ENCODE measurements around the gene ESPNL.
"Not testable (repeated sequence)": the region's sequence is repeated elsewhere in the genome, so short reads cannot be mapped to it uniquely, and the experiment has no call there.

ESPNL gene

GRCh38 chr2:238064376-238064775 is 35.8 kb upstream of the ESPNL start:
- Histone ChIP-seq H3K4me1 (ENCODE audit: insufficient read depth, poor library complexity, severe bottlenecking) (peaks cover 5% of the 10 kb centered on the region), H3K4me3 (ENCODE audit: severe bottlenecking) (no peak overlapping the region), H3K27me3 (ENCODE audit: insufficient read depth, poor library complexity, severe bottlenecking) (no peaks in the 10 kb centered on the region), H3K9me3 (ENCODE audit: severe bottlenecking) (no peaks in the 10 kb centered on the region), H3K27ac (ENCODE audit: poor library complexity, severe bottlenecking) (no peak overlapping the region), H3K36me3 (ENCODE audit: low read depth) (peaks cover 45% of the 10 kb centered on the region)
- no peak for DNase-seq (ENCODE audit: low spot score)
- no peak for ATAC-seq (ENCODE audit: low read depth)
- TF ChIP-seq, protein P1, sequence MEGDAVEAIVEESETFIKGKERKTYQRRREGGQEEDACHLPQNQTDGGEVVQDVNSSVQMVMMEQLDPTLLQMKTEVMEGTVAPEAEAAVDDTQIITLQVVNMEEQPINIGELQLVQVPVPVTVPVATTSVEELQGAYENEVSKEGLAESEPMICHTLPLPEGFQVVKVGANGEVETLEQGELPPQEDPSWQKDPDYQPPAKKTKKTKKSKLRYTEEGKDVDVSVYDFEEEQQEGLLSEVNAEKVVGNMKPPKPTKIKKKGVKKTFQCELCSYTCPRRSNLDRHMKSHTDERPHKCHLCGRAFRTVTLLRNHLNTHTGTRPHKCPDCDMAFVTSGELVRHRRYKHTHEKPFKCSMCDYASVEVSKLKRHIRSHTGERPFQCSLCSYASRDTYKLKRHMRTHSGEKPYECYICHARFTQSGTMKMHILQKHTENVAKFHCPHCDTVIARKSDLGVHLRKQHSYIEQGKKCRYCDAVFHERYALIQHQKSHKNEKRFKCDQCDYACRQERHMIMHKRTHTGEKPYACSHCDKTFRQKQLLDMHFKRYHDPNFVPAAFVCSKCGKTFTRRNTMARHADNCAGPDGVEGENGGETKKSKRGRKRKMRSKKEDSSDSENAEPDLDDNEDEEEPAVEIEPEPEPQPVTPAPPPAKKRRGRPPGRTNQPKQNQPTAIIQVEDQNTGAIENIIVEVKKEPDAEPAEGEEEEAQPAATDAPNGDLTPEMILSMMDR (IDR thresholded peaks at IDR 0.05; ENCODE audit: poor library complexity, severe bottlenecking), result no peak

DNA sequence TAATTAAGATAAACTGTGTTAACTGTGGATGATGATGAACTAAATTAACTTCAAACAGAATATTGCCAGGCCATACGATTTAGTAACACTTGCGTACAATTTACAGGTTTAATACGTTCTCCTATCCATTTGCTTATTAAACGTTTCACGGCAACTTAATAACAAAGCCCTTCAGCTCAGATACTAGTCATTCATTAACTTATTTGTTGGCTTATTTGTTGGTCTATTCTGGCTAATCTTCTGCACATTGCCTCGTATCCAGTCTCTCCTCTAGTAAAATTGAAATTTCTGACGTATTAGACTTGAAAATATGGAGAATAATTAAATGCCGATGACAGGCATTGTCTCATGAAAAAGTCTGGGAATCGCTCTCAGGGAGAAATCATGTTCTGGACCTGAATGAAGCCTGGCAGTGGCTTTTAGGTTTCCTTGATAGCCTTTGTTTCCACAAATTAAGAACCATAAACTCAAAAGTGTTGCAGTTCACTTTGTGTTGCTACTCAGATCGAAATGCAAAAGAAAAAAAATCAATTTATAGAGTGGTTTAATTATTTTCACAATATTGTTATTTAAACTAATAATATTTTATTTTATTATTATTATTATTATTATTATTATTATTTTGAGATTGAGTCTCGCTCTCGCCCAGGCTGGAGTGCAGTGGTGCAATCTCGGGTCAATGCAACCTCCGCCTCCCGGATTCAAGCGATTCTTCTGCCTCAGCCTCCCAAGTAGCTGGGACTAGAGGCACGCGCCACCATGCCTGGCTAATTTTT is 34.9 kb upstream of the ESPNL start:
- Histone ChIP-seq H3K27ac (ENCODE audit: poor library complexity, severe bottlenecking) (no peak overlapping the region), H3K4me1 (ENCODE audit: insufficient read depth, poor library complexity, severe bottlenecking) (peaks cover 5% of the 10 kb centered on the region), H3K9me3 (ENCODE audit: severe bottlenecking) (no peaks in the 10 kb centered on the region), H3K27me3 (ENCODE audit: insufficient read depth, poor library complexity, severe bottlenecking) (no peaks in the 10 kb centered on the region), H3K4me3 (ENCODE audit: severe bottlenecking) (no peak overlapping the region), H3K36me3 (ENCODE audit: low read depth) (peaks cover 54% of the 10 kb centered on the region)
- TF ChIP-seq, protein P1 (IDR thresholded peaks at IDR 0.05; ENCODE audit: poor library complexity, severe bottlenecking), result no peak
- no peak for ATAC-seq (ENCODE audit: low read depth)
- DNase-seq (ENCODE audit: low spot score), result no peak

- Histone ChIP-seq H3K4me3 (ENCODE audit: severe bottlenecking) (no peak overlapping the region), H3K9me3 (ENCODE audit: severe bottlenecking) (no peaks in the 10 kb centered on the region), H3K27me3 (ENCODE audit: insufficient read depth, poor library complexity, severe bottlenecking) (no peaks in the 10 kb centered on the region), H3K27ac (ENCODE audit: poor library complexity, severe bottlenecking) (no peak overlapping the region), H3K4me1 (ENCODE audit: insufficient read depth, poor library complexity, severe bottlenecking) (peaks cover 5% of the 10 kb centered on the region), H3K36me3 (ENCODE audit: low read depth) (peaks cover 61% of the 10 kb centered on the region)
- DNase-seq (ENCODE audit: low spot score) (no peak), ATAC-seq (ENCODE audit: low read depth) (no peak)
- TF ChIP-seq, protein P1 (IDR thresholded peaks at IDR 0.05; ENCODE audit: poor library complexity, severe bottlenecking), result no peak
Observed at GRCh38 chr2:238066218-238066617, 33.9 kb upstream of the ESPNL start.

DNA sequence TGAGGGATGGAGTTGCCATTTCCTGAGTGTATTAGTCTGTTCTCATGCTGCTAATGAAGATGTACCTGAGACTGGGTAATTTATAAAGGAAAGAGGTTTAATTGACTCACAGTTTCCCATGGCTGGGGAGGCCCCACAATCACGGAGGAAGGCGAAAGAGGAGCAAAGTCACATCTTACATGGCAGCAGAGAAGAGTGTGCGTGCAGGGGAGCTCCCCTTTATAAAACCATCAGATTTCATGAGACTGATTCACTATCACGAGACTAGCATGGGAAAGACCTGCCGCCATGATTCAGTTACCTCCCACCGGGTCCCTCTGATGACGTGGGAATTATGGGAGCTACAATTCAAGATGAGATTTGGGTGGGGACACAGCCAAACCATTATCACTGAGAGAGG is 33.4 kb upstream of the ESPNL start:
- not testable (repeated sequence) for H3K4me3 ChIP-seq (ENCODE audit: severe bottlenecking); DNase-seq (ENCODE audit: low spot score); H3K27me3 ChIP-seq (ENCODE audit: insufficient read depth, poor library complexity, severe bottlenecking); H3K4me1 ChIP-seq (ENCODE audit: insufficient read depth, poor library complexity, severe bottlenecking); H3K27ac ChIP-seq (ENCODE audit: poor library complexity, severe bottlenecking); H3K9me3 ChIP-seq (ENCODE audit: severe bottlenecking); ATAC-seq (ENCODE audit: low read depth)
- peaks cover 62% of the 10 kb centered on the region for H3K36me3 ChIP-seq (ENCODE audit: low read depth)

DNA sequence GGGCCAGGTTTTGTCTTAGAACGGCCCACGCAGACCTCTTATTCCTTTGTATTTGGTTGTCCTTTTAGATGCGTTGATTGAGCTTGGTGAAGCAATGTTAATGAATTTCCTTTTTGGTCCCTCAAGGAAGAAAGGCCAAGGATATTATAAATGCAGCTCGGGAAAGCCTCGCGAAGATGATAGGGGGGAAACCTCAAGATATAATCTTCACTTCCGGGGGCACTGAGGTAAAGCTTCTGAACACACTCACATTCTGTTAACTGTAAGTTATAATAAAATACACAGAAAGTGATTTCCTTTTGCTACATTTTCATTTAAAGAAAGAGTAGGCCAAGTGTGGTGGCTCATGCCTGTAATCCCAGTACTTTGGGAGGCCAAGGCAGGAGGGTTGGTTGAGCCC is 32.2 kb upstream of the ESPNL start:
- Histone ChIP-seq H3K27ac (ENCODE audit: poor library complexity, severe bottlenecking) (no peak overlapping the region), H3K27me3 (ENCODE audit: insufficient read depth, poor library complexity, severe bottlenecking) (no peaks in the 10 kb centered on the region), H3K4me1 (ENCODE audit: insufficient read depth, poor library complexity, severe bottlenecking) (no peaks in the 10 kb centered on the region), H3K9me3 (ENCODE audit: severe bottlenecking) (no peaks in the 10 kb centered on the region), H3K4me3 (ENCODE audit: severe bottlenecking) (no peak overlapping the region), H3K36me3 (ENCODE audit: low read depth) (peaks cover 72% of the 10 kb centered on the region)
- ATAC-seq (ENCODE audit: low read depth) (no peak), DNase-seq (ENCODE audit: low spot score) (no peak)
- TF ChIP-seq, protein P1 (IDR thresholded peaks at IDR 0.05; ENCODE audit: poor library complexity, severe bottlenecking), result no peak
